Germinal center (tissue), 1 donor: ENCODE data around the gene LHCGR.

Source experiments
- DNase-seq: peaks from one replicate; pipeline ENCODE4 v3.0.0; 2012; ENCODE audit warnings: mixed read lengths, low spot score

The LHCGR gene

GRCh38 chr2:48755473-48755872, at the start of gene LHCGR:
Gene LHCGR (minus strand): TSS chr2:48755724. CDS start chr2:48755671, 53 bp downstream.
- DNase-seq, result no peak

DNA sequence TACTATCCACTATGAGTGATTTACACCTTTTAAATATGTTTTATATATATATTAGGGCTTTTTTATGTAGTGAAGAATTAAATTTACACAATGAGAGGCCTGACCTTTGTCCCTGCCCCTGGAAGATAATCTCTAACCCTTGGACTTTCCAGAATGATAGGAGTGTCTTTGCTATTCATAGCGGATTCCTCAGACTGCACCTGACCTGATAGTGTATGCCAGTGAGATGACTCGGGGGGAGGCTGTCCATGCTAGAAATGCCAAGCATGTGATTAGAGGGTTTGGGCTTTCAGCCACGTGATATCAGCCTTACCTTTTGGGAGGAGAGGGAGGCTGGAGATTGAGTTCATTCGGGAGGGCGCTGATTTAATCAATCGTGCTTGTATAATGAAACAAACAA, 44.1 kb upstream of the LHCGR start:
- DNase-seq, result no peak

DNA sequence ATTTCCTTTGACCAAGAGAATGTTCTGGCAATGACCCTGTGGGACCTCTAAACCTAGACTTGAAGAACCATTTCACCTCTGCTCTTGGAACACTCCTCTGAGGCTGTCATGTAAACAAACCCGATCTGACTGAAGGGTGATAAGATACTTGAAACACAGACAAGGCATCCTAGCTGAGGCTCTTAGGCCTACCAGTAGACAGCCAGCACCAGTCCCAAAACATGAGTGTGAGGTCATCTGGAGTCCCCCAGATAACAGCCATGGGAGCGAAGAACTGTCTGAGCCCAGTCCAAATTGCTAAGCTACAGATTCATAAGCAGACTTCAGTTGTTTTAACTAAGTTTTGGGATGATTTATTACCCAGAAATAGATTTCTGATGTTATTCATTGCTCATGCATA, 39.5 kb upstream of the LHCGR start:
- DNase-seq, result no peak

DNA sequence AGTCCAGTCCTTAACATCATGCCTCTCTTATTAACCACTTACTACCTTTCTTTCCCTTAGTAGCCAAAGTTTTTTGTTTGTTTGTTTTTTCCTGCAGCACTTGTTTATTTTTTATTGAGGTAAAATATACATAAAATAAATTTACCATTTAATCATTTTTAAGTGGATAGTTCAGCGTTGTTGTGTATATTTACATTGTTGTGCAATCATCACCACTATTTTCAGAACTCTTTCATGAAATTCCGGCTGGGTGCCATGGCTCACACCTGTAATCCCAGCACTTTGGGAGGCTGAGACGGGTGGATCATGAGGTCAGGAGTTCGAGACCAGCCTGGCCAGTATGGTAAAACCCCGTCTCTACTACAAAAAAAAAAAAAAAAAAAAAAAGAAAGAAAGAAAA, 38.1 kb upstream of the LHCGR start:
- no peak for DNase-seq

- DNase-seq, result no peak
These were observed 36.5 kb upstream of the LHCGR start for GRCh38 chr2:48792030-48792429.

GRCh38 chr2:48790407-48791170, 35.1 kb upstream of the LHCGR start:
- DNase-seq, result no peak

DNA sequence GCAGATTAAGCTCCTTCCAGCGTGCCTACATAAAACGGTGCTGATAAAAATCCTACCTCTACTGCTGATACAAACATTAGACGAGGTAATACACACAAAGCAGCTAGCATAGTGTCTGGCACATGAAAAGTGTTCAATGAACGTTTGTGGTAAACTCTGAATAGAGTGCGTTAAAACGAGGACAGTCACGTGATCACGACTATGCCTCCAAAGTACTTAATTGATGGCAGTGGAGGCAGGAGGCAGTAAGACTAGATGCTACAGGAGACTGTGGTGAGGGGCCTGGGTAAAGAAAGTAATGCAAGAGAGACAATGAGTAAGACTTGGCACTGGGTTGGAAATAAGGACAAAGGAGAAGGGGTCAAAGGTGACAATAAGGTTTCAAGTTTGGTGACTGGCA, 32.1 kb upstream of the LHCGR start:
- no peak for DNase-seq

- DNase-seq, result no peak
These were observed 25.8 kb upstream of the LHCGR start for GRCh38 chr2:48781366-48781765.

- no peak for DNase-seq
These were observed 23.6 kb upstream of the LHCGR start for GRCh38 chr2:48779019-48779716.

DNA sequence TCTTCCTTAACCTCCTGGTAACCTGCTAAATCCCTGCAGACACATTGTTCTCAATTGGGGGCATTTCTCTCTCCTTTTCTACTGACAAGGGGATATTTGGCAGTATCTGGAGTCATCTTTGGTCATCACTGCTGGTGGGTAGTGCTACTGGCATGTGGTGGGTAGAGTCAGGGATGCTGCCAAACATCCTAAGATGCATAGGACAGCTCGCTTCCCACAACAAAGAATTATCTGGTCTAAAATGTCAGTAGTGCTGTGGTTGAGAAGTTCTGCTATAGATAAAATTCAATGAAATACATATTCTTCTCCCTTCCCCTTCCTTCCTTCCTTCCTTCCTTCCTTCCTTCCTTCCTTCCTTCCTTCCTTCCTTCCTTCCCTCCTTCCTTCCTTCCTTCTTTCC, 18.7 kb upstream of the LHCGR start:
- no peak for DNase-seq

- no peak for DNase-seq
These were observed 15.9 kb upstream of the LHCGR start for GRCh38 chr2:48771241-48772014.

- no peak for DNase-seq
These were observed 14.7 kb upstream of the LHCGR start for GRCh38 chr2:48770181-48770580.

DNA sequence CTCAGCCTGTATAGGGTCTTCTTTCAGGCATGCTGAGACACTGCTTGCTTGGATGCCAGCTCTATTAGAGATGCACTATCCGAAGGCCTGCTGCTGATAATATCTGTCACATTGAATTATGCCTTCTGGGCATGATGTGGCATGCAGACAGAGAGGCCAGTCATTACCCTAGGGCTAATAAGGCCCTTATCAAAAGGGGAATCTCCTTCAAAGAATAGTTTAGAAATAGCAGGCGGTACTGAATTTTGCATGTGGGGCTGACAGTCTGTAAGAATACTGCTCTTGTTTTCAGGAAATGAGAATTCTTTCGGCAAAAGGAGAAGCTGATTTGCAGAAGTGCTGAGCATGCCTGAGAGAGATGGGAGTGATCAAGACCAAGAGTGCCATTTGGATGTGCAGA, 13.1 kb upstream of the LHCGR start:
- DNase-seq, result no peak

DNA sequence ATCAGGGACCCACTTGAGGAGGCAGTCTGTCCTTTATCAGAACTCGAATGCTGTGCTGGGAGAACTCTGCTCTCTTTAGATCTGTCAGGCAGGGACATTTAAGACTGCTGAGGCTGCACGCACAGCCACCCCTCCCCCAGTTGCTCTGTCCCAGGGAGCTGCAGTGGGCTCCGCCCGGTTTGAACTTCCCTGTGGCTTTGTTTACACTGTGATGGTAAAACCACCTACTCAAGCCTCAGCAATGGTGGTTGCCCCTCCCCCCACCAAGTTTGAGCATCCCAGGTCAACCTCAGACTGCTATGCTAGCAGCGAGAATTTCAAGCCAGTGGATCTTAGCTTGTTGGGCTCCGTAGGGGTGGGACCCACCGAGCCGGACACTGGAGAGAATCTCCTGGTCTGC, 11.8 kb upstream of the LHCGR start:
- no peak for DNase-seq

DNA sequence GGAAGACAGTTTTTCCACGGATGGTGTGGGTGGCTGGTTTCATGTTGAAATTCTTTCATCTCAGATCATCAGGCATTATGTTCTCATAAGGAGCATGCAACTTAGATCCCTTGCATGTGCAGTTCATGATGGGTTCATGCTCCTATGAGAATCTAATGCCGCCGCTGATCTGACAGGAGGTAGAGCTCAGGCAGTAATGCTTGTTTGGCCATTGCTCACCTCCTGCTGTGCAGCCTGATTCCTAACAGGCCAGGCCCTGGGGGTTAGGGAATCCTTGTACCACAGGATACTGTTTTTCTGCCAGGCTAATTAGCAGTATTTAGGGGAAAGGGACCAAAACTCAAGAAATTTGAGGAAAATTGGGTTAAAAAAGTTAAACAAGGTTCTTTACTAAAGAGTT, 5.3 kb upstream of the LHCGR start:
- DNase-seq, result no peak

GRCh38 chr2:48759682-48760081, 4.2 kb upstream of the LHCGR start:
- no peak for DNase-seq

- no peak for DNase-seq
These were observed 765 bp upstream of the LHCGR start for GRCh38 chr2:48756289-48756688.

DNA sequence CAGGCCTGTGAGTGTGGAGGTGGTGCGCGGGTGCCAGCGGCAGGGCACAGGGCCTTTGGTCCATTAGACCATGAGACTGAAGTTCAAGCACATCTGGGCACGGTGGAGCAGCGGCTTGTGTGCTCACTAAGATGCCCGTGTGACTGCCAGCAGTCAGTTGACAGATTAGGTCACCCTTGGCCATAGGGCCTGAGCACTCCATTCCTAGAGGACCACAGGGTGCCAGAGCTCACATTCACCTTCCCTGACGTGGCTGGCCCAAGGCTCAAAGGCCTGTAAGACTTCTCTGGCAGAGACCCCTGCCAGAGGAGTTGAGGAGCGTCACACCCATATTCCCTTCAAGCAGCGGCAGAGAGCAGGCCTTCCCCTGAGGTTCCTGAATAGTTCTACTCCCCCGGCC, 650 bp downstream of the LHCGR start:
- DNase-seq, result no peak

DNA sequence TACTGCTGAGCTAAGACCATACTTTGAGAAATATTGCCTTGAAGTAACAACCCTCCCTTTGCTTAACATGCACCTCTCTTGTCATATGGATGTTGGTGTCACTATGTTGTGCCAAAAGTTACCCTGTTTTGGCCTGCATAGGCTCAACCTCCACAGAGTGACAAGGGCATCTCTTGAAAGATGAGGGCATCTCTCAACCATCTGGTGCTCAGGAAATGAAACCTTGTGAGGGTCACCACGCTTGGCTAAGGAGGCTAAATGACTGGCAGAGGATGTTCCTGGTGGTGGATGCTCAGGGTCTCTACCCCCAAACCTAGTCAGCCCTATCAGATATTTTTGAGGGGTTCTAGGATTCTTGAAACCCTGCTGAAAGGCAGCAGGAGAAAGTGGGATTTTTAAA, 2.3 kb downstream of the LHCGR start:
- DNase-seq, result no peak

DNA sequence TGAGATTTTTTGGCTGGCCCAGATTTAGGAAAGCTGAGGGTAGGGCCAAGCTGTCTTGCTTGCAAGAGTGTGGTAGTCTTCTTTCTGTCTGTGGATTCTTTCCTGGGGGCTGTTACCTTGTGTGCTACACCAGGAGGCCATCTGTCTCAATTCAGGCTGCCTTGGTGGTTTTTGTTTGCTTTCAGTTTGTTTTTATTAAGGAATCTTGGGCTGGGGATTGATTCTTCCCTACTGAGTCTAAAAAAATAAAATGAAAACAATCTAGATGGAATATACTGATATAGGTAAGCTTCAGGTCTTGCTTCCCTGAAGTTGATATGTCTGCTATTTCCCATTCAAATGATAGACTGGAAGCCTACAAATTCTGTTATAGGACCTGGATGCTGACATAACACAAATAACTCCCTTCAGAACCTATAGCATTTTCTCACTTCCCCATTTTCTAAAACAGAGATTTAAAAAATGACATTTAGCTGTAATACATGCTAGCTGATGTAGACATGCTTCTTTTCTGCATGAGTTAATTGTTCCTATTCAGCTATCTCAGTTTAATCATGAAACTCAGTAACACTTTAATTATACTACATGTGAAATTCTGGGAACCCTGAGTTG, 5.3 kb downstream of the LHCGR start:
- DNase-seq, result no peak

GRCh38 chr2:48749291-48750127, 6.0 kb downstream of the LHCGR start:
- DNase-seq, result no peak

DNA sequence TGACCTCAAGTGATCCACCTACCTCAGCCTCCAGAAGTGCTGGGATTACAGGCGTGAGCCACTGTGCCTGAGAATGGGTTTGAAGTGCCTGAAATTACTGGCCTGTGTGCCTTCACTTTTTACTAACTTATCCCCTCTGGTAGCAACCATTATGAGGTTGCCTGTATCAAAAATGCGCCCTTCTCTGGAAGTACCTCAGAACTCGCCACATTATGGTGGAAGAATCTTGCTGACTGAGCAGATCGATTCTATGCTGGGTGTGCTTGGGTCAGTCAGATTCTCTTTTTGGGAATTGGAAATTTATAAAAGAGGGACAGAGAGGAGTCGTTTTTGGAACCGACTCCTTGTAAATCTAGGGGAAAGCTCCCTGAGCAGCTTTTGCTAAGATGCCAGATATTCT, 8.2 kb downstream of the LHCGR start:
- no peak for DNase-seq
